Mononuclear cell (primary cell): ENCODE results near the gene SIPA1L2. TPM values are rescaled to one million over a fixed set of nuclear protein-coding genes. Genes with fewer than 3 reads are reported as not detected.
"Not testable (repeated sequence)": the region's sequence is repeated elsewhere in the genome, so short reads cannot be mapped to it uniquely, and the experiment has no call there.

Source experiments
- H3K27me3 ChIP-seq: 2 replicates; pipeline ENCODE4 v1.6.0; 2011; ENCODE audit warnings: low read length, control low read depth; ENCODE audit not compliant: insufficient read depth
- H3K4me1 ChIP-seq: 2 replicates; pipeline ENCODE4 v1.5.1; 2011; ENCODE audit warnings: mild to moderate bottlenecking, low read length, control low read depth; ENCODE audit not compliant: insufficient read depth
- H3K4me3 ChIP-seq: 2 replicates; pipeline ENCODE4 v1.5.1; 2011; ENCODE audit warnings: mild to moderate bottlenecking, low read length, moderate library complexity
- H3K9me3 ChIP-seq: 2 replicates; pipeline ENCODE4 v1.5.1; 2011; ENCODE audit warnings: low read depth, mild to moderate bottlenecking, control low read depth, low read length
- total RNA-seq: library from RNA; depleted of rRNA; stranded (reverse); fragments of >200 nt; gene quantifications from one replicate; pipeline ENCODE4 v1.2.3, GENCODE V29; 2012

Gene SIPA1L2
- total RNA-seq, 1 donor, result 2.4 TPM

DNA sequence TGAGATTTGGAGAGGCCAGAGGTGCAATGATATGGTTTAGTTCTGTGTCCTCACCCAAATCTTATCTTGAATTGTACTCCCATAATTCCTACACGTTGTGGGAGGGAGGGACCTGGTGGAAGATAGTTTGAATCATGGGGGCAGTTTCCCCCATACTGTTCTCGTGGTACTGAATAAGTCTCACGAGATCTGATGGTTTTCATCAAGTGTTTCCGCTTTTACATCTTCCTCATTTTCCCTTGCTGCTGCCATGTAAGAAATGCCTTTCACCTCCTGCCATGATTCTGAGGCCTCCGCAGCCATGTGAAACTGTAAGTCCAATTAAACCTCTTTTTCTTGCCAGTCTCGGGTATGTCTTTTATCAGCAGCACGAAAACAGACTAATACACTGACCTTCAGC, 17.1 kb downstream of the SIPA1L2 start:
- not testable (repeated sequence) for H3K27me3 ChIP-seq, H3K4me3 ChIP-seq, H3K9me3 ChIP-seq
- peaks cover 25% of the 10 kb centered on the region for H3K4me1 ChIP-seq

DNA sequence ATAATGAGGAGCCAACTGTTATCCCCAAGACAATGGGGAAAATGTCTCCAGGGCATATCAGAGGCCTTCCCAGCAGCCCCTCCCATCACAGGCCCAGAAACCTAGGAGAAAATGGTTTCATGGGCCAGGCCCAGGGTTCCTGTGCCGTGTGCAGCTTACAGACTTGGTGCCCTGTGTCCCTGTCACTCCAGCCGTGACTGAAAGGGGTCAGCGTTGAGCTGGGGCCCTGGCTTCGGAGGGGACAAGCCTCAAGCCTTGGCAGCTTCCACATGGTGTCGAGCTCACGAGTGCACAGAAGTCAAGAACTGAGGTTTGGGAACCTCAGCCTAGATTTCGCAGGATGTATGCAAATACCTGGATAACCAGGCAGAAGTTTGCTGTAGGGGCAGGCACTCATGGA, 18.1 kb downstream of the SIPA1L2 start:
- Histone ChIP-seq H3K4me3 (no peak overlapping the region), H3K4me1 (peaks cover 30% of the 10 kb centered on the region), H3K9me3 (no peaks in the 10 kb centered on the region), H3K27me3 (no peaks in the 10 kb centered on the region)

DNA sequence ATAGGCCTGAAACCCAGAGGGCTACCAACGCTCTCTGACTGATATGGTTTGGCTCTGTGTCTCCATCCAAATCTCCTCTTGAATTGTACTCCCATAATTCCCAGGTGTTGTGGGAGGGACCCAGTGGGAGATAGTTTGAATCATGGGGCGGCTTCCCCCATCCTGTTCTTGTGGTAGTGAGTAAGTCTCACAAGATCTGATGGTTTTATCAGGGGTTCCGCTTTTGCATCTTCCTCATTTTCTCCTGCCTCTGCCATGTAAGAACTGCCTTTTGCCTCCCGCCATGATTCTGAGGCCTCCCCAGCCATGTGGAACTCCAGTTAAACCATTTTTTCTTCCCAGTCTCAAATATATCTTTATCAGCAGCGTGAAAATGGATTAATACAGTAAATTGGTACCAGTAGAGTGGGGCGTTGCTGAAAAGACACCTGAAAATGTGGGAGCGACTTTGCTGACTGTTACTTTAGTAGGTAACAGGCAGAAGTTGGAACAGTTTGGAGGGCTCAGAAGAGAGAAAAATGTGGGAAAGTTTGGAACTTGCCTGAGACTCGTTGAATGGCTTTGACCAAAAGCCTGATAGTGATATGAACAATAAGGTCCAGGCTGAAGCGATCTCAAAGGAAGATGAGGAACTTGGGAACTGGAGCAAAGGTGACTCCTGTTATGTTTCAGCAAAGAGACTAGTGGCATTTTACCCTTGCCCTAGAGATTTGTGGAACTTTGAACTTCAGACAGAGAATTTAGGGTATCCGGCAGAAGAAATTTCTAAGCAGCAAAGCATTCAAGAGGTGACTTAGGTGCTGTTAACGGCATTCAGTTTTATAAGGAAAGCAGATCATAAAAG, 18.8 kb downstream of the SIPA1L2 start:
- H3K9me3 ChIP-seq, H3K4me3 ChIP-seq, H3K27me3 ChIP-seq: not testable (repeated sequence)
- peaks cover 30% of the 10 kb centered on the region for H3K4me1 ChIP-seq

DNA sequence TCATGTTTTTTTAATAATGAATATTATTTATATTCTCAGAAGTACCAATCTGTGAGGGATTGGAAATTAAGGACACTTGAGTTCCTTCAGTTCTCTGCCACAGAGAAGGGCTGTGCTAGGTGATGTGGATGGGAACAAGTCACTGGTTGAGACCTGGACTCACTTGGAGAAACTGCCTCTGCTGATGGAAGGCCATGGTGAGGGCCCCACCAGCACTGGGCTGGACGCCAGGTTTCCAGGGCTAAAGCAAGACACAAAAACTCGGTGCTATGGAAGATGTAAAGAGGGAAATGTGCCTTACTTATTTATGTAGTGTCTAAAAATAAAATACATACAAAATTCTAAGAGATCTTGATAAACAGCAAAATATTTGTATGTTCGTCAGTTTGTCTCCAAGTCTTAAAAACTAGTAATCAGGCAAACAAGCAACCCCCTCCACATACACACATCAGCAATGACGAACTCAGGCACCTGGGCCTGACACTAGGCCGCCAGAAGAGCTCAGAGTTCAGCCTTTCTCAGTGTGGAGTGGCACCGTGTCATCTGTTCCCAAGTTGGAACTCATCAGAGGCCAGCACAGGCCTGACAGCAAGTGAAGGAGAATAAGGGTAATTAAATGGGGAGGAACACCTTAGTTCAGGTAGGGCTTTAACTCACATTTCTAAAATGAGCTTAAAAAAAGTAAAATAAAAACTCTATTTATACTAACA, 19.6 kb downstream of the SIPA1L2 start:
- Histone ChIP-seq H3K9me3 (no peaks in the 10 kb centered on the region), H3K4me1 (peaks cover 30% of the 10 kb centered on the region), H3K4me3 (no peak overlapping the region), H3K27me3 (no peaks in the 10 kb centered on the region)

DNA sequence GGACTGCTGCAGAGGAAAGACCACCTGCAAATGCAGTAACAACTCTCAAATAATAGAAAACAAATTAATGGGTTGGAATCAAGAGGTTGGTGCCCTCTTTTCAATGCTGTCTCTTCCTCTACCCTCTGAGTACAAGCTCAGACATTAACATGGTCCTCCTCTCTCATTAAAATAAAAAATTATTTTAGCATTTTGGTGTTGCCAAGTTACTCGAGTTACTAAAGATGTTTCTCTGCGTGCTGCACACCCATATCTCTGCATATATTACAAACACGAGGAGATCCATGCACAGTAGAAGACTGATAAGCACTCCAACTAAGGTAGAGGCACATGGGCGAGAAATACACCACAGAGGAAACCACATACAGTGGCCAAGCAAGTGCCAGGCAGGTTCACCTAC, 21.5 kb downstream of the SIPA1L2 start:
- H3K4me1 ChIP-seq, result peaks cover 30% of the 10 kb centered on the region
- no peaks in the 10 kb centered on the region for H3K27me3 ChIP-seq
- no peaks in the 10 kb centered on the region for H3K9me3 ChIP-seq
- H3K4me3 ChIP-seq, result no peak overlapping the region

DNA sequence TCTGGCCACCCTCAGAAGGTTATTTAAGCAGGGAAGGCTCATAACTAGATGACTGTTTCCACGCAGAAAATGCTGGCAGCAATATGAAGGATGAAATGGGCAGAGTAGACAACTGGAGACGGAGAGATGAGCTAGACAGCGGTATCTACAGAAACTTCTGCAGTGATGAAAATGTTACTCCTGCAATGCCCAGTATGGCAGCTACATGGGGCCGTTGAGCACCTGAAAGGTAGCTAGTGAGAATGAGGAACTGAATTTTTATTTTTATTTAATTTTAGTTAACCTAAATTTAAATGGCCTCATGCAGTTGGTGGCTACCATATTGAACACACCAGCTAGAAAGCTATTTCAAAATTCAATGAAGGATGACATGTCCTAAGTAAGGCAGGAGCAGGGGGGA, 27.3 kb downstream of the SIPA1L2 start:
- no peaks in the 10 kb centered on the region for H3K27me3 ChIP-seq
- H3K9me3 ChIP-seq, result no peaks in the 10 kb centered on the region
- peaks cover 30% of the 10 kb centered on the region for H3K4me1 ChIP-seq
- H3K4me3 ChIP-seq, result no peak overlapping the region

DNA sequence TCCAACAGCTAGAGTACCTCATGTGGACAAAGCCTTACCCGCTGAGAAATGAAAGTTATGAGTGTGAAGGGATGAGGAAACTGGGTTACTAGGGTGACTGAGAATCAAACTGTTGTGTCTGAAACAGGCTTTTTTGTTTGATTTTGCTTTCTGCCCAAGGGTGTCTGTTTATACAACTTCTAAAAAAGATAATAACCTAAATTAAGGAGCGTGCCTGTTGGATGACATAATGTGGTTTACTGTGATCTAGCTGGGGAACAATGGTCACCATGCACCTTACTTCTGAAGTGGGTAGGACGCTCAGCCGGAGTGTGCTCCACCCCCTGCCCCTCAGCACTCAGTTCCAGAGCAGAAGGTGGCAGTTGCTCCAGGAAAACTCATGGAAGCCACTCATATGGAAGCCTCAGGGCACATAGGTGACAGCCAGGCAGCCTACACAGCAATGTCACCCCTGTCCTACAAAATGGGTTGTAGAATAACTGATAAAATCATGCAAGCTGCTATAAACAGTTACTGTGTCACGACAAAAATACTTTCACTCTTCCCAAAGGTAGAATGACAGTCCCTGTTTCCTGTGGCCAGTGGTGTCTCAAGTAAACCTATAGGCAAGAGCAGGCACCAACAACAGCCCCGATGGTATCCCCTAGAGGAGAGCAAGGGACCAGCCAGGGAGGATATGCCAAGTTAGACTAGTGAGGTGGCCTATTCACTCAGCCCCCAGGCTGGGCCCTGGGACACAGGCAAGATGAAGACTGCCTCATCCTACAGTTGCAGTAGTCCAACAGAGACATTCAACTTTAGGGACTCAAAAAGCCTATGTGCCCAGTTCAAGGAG, 29.3 kb downstream of the SIPA1L2 start:
- Histone ChIP-seq H3K9me3 (no peaks in the 10 kb centered on the region), H3K4me1 (peaks cover 40% of the 10 kb centered on the region), H3K27me3 (no peaks in the 10 kb centered on the region), H3K4me3 (no peak overlapping the region)

DNA sequence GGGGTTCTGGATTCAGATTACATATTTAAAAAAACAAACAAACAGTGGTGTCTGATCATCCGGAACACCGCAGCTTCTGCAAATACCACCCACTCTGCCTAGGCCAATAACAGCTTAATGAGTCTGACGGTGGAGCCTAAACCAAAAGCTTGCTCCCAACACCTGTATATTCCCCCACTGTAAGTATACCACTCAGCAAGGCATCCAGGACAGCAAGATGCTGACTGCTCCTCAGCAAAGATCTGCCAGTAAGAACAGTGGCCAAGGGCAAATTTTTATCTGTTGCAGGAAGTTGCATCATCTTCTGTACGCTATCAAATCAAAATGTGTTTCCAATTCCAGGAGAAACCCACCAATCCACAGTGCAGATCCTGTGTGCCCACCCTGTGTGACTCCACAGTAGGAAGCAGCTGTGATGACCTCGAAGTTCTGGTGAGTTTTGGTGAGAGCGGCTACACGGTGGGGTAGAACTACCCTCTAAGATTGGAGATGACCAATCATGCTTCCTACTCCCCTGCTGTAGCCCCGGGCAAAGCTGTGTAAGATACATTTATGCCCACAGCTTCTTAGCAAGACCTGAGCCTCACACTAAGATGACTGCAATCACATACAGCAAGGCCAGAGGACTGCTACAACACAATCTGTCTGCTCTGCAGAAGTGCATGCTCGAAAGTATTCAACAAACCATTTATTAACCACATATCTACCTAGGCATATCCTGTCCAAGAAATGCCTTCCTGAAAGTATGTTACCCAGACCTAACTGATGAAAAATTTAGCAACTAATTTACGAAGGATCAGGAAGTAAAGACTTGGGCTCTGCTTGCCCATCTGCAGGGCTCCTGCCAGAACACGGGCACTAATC, 30.5 kb downstream of the SIPA1L2 start:
- Histone ChIP-seq H3K27me3 (no peaks in the 10 kb centered on the region), H3K9me3 (no peaks in the 10 kb centered on the region), H3K4me1 (peaks cover 40% of the 10 kb centered on the region), H3K4me3 (no peak overlapping the region)

DNA sequence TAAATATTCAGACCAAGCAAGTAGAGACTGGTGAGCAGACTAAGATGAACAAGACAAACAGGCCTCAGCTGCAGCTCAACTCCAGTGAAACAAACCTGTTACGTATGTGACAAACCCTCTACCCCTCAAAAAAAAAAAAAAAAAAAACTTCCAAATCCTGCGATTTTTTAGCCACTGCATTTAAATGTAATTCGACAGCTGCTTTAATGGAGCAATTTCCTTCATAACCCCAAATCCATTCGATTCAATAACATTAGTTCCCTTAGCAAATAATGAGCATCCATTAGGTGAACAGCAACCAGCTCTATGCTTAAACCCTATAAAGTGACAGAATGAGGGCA, 31.1 kb downstream of the SIPA1L2 start:
- Histone ChIP-seq H3K4me1 (peaks cover 40% of the 10 kb centered on the region), H3K9me3 (no peaks in the 10 kb centered on the region), H3K27me3 (no peaks in the 10 kb centered on the region), H3K4me3 (no peak overlapping the region)

DNA sequence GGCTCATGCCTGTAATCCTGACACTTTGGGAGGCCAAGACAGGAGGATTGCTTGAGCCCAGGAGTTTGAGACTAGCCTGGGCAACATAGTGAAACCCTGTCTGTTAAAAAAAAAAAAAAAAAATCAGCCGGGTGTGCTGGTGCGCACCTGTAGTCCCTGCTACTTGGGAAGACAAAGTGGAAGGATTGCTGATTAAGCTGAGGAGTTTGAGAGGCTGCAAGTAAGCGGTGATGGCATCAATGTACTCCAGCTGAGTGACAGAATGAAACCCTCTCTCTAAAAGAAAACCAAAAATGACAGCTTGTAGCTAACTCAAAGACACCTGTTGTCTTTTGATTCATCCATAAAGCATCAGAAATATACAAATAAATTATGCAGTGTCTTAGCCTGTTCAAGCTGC, 31.8 kb downstream of the SIPA1L2 start:
- peaks cover 40% of the 10 kb centered on the region for H3K4me1 ChIP-seq

DNA sequence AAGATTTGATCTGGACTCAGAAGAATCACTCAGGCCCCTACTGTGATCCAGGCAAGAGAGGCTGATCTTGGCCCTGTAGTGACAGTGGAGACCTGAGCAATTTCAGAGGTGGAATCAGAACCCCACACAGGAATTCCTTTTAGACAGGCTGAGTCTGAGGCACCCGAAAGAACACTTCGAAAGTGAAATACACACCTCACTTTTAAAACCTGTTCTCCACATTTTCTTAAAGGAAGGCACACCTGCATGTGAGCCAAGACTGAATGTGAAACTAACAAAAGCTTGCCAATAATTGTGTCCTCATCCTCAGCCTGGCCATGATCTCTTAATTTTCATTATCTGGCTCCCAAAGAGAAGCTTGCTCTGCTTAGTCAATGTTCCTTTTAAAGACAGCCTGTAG, 32.2 kb downstream of the SIPA1L2 start:
- Histone ChIP-seq H3K9me3 (no peaks in the 10 kb centered on the region), H3K4me3 (no peak overlapping the region), H3K27me3 (no peaks in the 10 kb centered on the region), H3K4me1 (peaks cover 40% of the 10 kb centered on the region)

More for the DNA sequence above, 31.8 kb downstream of the SIPA1L2 start:
- no peak overlapping the region for H3K4me3 ChIP-seq
- no peaks in the 10 kb centered on the region for H3K9me3 ChIP-seq
- H3K27me3 ChIP-seq, result no peaks in the 10 kb centered on the region

DNA sequence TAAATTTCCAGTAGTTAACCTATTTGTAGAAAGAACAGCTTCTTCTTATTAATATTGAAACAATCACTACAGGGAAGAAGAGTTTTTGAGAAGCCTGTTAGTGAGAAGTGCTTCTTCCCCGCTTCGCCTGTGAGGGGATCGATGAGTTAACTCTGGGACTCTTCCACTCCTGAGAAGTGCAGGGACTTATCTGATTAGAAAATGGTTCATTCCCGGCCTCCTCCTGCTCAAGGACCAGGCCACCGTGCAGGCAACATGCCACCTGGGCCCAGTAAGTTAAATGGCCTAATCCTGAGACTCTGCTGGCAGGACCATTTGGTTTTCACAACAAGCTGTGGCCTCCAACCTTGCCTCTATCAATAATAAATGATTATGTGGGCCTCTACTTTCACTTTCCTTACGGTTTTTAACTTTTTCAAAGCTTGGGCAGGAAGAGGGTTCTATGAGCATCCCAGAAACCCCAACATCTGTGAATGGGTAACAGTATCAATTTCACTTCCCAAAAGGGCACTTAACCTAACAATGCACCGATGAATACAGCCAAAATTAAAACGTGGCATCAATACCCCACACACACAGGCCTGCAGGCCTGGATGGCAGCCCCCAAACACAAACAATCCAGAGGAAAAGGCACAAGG, 33.1 kb downstream of the SIPA1L2 start:
- H3K27me3 ChIP-seq, result no peaks in the 10 kb centered on the region
- H3K4me3 ChIP-seq, result no peak overlapping the region
- peaks cover 41% of the 10 kb centered on the region for H3K4me1 ChIP-seq

DNA sequence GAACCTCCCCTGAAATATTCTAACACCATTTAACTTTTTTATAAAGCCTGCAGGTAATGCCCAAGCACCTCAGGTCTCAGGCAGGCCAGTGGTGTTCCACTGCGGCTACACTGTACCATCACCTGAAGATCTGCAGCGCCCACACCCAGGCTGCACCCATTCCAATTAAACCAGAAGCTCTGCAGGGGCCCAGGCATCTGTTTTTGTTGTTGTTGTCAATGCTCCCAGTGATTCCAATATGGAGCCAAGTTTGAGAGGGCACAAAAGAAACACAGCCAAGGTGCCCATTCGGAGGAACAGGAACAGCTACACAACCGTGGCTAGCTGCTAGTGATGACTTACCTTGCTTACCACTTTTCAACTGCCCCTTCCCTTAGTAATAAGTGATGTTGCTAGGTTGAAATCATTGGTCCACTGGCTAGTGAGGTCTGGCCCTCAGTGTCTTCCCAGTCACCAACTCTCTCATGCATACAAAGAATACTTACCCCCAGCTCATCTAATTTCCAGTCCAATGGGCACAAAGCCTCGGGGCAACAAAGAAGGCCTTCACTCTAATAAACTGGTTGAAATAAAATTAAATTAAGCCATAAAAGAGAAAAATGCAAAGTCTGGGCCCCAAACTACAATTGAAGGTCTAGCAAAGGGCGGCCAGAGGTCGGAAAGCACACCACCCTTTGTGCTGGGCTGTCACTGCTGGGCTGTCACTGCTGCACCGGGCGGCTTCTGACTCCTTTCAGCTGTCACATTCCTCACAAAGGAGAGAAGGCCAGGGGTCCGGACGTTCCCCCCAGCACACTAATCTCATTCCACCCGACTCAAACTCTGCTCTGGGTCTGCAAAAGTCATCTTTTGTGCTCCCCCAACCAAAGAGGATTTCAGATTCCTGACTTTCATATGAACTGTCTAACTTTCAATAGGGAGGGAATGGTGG, 34.9 kb downstream of the SIPA1L2 start:
- H3K27me3 ChIP-seq, result no peaks in the 10 kb centered on the region
- H3K9me3 ChIP-seq, result no peaks in the 10 kb centered on the region
- peaks cover 51% of the 10 kb centered on the region for H3K4me1 ChIP-seq
- H3K4me3 ChIP-seq, result no peak overlapping the region

More for the DNA sequence above, 33.1 kb downstream of the SIPA1L2 start:
- H3K9me3 ChIP-seq, result no peaks in the 10 kb centered on the region
